SK-N-MC (cell line): ENCODE measurements around the gene FAM90A1.
"Not testable (repeated sequence)": the region's sequence is repeated elsewhere in the genome, so short reads cannot be mapped to it uniquely, and the experiment has no call there.

Experiments used
- EZH2 ChIP-seq: fragments of 200-600 bp; sonication (generic); IDR thresholded peaks from one replicate; pipeline ENCODE4 v1.6.1; 2017; ENCODE audit warnings: antibody characterized with exemption
- POLR2AphosphoS5 ChIP-seq: IDR thresholded peaks from 2 replicates; pipeline ENCODE4 v1.6.1; 2012; ENCODE audit warnings: mild to moderate bottlenecking, low read depth, low read length, borderline replicate concordance

DNA sequence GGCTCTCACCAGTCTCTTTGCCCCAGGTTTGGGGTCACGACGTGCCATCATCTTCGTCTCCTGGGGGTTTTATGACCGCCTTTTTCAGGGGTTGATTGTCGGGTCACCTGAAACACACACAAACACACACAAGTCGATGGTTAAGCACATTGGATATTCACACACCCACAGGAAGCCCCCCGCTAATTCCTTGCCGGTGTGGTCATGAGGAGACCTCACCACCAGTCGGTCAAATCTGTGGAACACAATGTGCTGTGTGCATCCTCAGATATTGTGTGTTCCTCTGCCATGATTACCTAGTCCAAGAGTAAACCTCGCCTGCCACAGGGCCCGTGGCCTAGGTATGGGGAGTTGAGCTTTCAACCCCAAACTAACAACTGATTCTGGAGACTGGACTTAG is 2.6 kb downstream of the FAM90A1 start:
- TF ChIP-seq EZH2, POLR2AphosphoS5: not testable (repeated sequence)
